ENCODE measurements around the gene CR1L.
"Not testable (repeated sequence)": the region's sequence is repeated elsewhere in the genome, so short reads cannot be mapped to it uniquely, and the experiment has no call there.

The CR1L gene

GRCh38 chr1:207747627-207748492 lies 102.9 kb downstream of the CR1L start:
- DNase-seq = no peak

- no peak for DNase-seq
Measured at GRCh38 chr1:207748737-207749528, 104.0 kb downstream of the CR1L start.

GRCh38 chr1:207750631-207751305 lies 105.8 kb downstream of the CR1L start:
- no peak for DNase-seq

GRCh38 chr1:207751463-207751789 lies 106.5 kb downstream of the CR1L start:
- DNase-seq = not testable (repeated sequence)

- DNase-seq = peak; percentile 72 to 91 (median 84)
Measured at GRCh38 chr1:207751790-207752455, 107.0 kb downstream of the CR1L start, which contains the start of gene CD46. Gene CD46, plus strand, starts transcription at chr1:207752054. Its CDS starts 159 bp downstream, at chr1:207752213.

- DNase-seq = peak in 1 of 4 experiments; percentile 4
Measured at GRCh38 chr1:207752456-207752998, 107.6 kb downstream of the CR1L start.

GRCh38 chr1:207753611-207754010 lies 108.7 kb downstream of the CR1L start:
- DNase-seq = no peak

- no peak for DNase-seq
Measured at GRCh38 chr1:207754011-207754410, 109.1 kb downstream of the CR1L start.

GRCh38 chr1:207754974-207755700 lies 110.2 kb downstream of the CR1L start:
- no peak for DNase-seq

GRCh38 chr1:207755846-207756693 lies 111.1 kb downstream of the CR1L start:
- DNase-seq = no peak

GRCh38 chr1:207762622-207763021 lies 117.7 kb downstream of the CR1L start:
- DNase-seq = no peak

GRCh38 chr1:207763091-207763490 lies 118.2 kb downstream of the CR1L start:
- no peak for DNase-seq

GRCh38 chr1:207763972-207764371 lies 119.0 kb downstream of the CR1L start:
- DNase-seq = no peak

GRCh38 chr1:207766569-207766968 lies 121.6 kb downstream of the CR1L start:
- no peak for DNase-seq

GRCh38 chr1:207770514-207770913 lies 125.6 kb downstream of the CR1L start:
- DNase-seq = not testable (repeated sequence)

All from activated CD4-positive, CD25-positive, alpha-beta regulatory T cell (primary cell).